Ectodermal cell (in vitro differentiated cells): ENCODE results near the gene ENTPD1.

Experiments
- H3K27ac ChIP-seq: 2 replicates; pipeline ENCODE4 v1.7.0; 2013; ENCODE audit warnings: mild to moderate bottlenecking, low read depth, low read length; ENCODE audit not compliant: insufficient read depth, poor library complexity, severe bottlenecking
- H3K27me3 ChIP-seq: 2 replicates; pipeline ENCODE4 v1.7.0; 2013; ENCODE audit warnings: mild to moderate bottlenecking, low read length; ENCODE audit not compliant: insufficient read depth, control insufficient read depth, poor library complexity, severe bottlenecking
- H3K36me3 ChIP-seq: one replicate; pipeline ENCODE4 v1.7.0; 2013; ENCODE audit warnings: low read length; ENCODE audit not compliant: control insufficient read depth, insufficient read depth
- H3K4me1 ChIP-seq: one replicate; pipeline ENCODE4 v1.7.0; 2013; ENCODE audit warnings: low read length; ENCODE audit not compliant: control insufficient read depth, insufficient read depth
- H3K4me3 ChIP-seq: 2 replicates; pipeline ENCODE4 v1.7.0; 2013; ENCODE audit warnings: low read depth, low read length, control low read depth; ENCODE audit not compliant: insufficient read depth
- H3K9me3 ChIP-seq: 2 replicates; pipeline ENCODE4 v1.7.0; 2013; ENCODE audit warnings: mild to moderate bottlenecking, low read length, moderate library complexity; ENCODE audit not compliant: control insufficient read depth
- WGBS, 2 experiments: methylation state at CpG; one replicate each; pipeline ENCODE4 v1.1.7; 2013; ENCODE audit warnings: missing lambda C conversion rate in 2 of 2; 5-methylcytosine and 5-hydroxymethylcytosine counted together

The ENTPD1 gene

GRCh38 chr10:95820363-95820762 lies 64.4 kb downstream of the ENTPD1 start:
- H3K27me3 ChIP-seq, result no peaks in the 10 kb centered on the region
- 88 to 91% methylated on average over 3 of the region's 3 CpGs for WGBS, 2 experiments
- H3K4me3 ChIP-seq, result no peak overlapping the region
- no peak overlapping the region for H3K27ac ChIP-seq
- no peaks in the 10 kb centered on the region for H3K36me3 ChIP-seq
- no peaks in the 10 kb centered on the region for H3K9me3 ChIP-seq
- H3K4me1 ChIP-seq, result no peaks in the 10 kb centered on the region

- Histone ChIP-seq H3K36me3 (no peaks in the 10 kb centered on the region), H3K27ac (no peak overlapping the region), H3K4me1 (no peaks in the 10 kb centered on the region), H3K9me3 (no peaks in the 10 kb centered on the region), H3K4me3 (no peak overlapping the region), H3K27me3 (no peaks in the 10 kb centered on the region)
- WGBS, 2 experiments, result 83 to 88% methylated on average over 1 of the region's 1 CpG
Observed at GRCh38 chr10:95821720-95822119, 65.8 kb downstream of the ENTPD1 start.

- Histone ChIP-seq H3K27me3 (no peaks in the 10 kb centered on the region), H3K9me3 (no peaks in the 10 kb centered on the region), H3K4me3 (no peak overlapping the region), H3K36me3 (no peaks in the 10 kb centered on the region), H3K4me1 (no peaks in the 10 kb centered on the region), H3K27ac (no peak overlapping the region)
Observed at GRCh38 chr10:95830044-95830443, 74.1 kb downstream of the ENTPD1 start.

- WGBS, 2 experiments, result 96 to 99% methylated on average over 3 of the region's 3 CpGs
- H3K27me3 ChIP-seq, result no peaks in the 10 kb centered on the region
- no peaks in the 10 kb centered on the region for H3K9me3 ChIP-seq
- no peaks in the 10 kb centered on the region for H3K4me1 ChIP-seq
- H3K36me3 ChIP-seq, result no peaks in the 10 kb centered on the region
- H3K4me3 ChIP-seq, result no peak overlapping the region
- H3K27ac ChIP-seq, result no peak overlapping the region
Observed at GRCh38 chr10:95831076-95831475, 75.1 kb downstream of the ENTPD1 start.

- H3K4me1 ChIP-seq, result no peaks in the 10 kb centered on the region
- H3K4me3 ChIP-seq, result no peak overlapping the region
- no peak overlapping the region for H3K27ac ChIP-seq
- H3K36me3 ChIP-seq, result no peaks in the 10 kb centered on the region
- H3K27me3 ChIP-seq, result no peaks in the 10 kb centered on the region
- H3K9me3 ChIP-seq, result no peaks in the 10 kb centered on the region
Observed at GRCh38 chr10:95831515-95831914, 75.6 kb downstream of the ENTPD1 start.

- H3K27ac ChIP-seq, result no peak overlapping the region
- no peaks in the 10 kb centered on the region for H3K9me3 ChIP-seq
- WGBS, 2 experiments, result 82 to 84% methylated on average over 6 of the region's 6 CpGs
- H3K4me1 ChIP-seq, result peaks cover 4% of the 10 kb centered on the region
- no peak overlapping the region for H3K4me3 ChIP-seq
- H3K36me3 ChIP-seq, result no peaks in the 10 kb centered on the region
- no peaks in the 10 kb centered on the region for H3K27me3 ChIP-seq
Observed at GRCh38 chr10:95832216-95833041, 76.5 kb downstream of the ENTPD1 start.

- H3K9me3 ChIP-seq, result no peaks in the 10 kb centered on the region
- peaks cover 6% of the 10 kb centered on the region for H3K4me1 ChIP-seq
- no peaks in the 10 kb centered on the region for H3K36me3 ChIP-seq
- no peak overlapping the region for H3K27ac ChIP-seq
- WGBS, 2 experiments, result 60 to 71% methylated on average over 1 of the region's 1 CpG
- H3K4me3 ChIP-seq, result no peak overlapping the region
- H3K27me3 ChIP-seq, result no peaks in the 10 kb centered on the region
Observed at GRCh38 chr10:95833042-95833610, 77.2 kb downstream of the ENTPD1 start.

GRCh38 chr10:95834406-95834805 lies 78.4 kb downstream of the ENTPD1 start:
- no peaks in the 10 kb centered on the region for H3K36me3 ChIP-seq
- H3K4me3 ChIP-seq, result no peak overlapping the region
- peaks cover 6% of the 10 kb centered on the region for H3K4me1 ChIP-seq
- WGBS, 2 experiments, result 93 to 94% methylated on average over 3 of the region's 3 CpGs
- no peaks in the 10 kb centered on the region for H3K27me3 ChIP-seq
- H3K27ac ChIP-seq, result no peak overlapping the region
- H3K9me3 ChIP-seq, result no peaks in the 10 kb centered on the region

- WGBS, 2 experiments, result 86 to 96% methylated on average over 2 of the region's 2 CpGs
- H3K36me3 ChIP-seq, result no peaks in the 10 kb centered on the region
- H3K27ac ChIP-seq, result no peak overlapping the region
- H3K9me3 ChIP-seq, result no peaks in the 10 kb centered on the region
- H3K27me3 ChIP-seq, result no peaks in the 10 kb centered on the region
- H3K4me1 ChIP-seq, result peaks cover 6% of the 10 kb centered on the region
- H3K4me3 ChIP-seq, result no peak overlapping the region
Observed at GRCh38 chr10:95835149-95835860, 79.3 kb downstream of the ENTPD1 start.

- H3K9me3 ChIP-seq, result no peaks in the 10 kb centered on the region
- H3K27ac ChIP-seq, result no peak overlapping the region
- peaks cover 6% of the 10 kb centered on the region for H3K4me1 ChIP-seq
- H3K36me3 ChIP-seq, result no peaks in the 10 kb centered on the region
- H3K27me3 ChIP-seq, result no peaks in the 10 kb centered on the region
- no peak overlapping the region for H3K4me3 ChIP-seq
Observed at GRCh38 chr10:95835911-95836310, 79.9 kb downstream of the ENTPD1 start.
